ENCODE results near the gene ZFHX2.
"Not testable (repeated sequence)": the region's sequence is repeated elsewhere in the genome, so short reads cannot be mapped to it uniquely, and the experiment has no call there.

- TF ChIP-seq CTCF (IDR thresholded peaks at IDR 0.05; ENCODE audit: low read length); EZH2 (IDR thresholded peaks at IDR 0.05; ENCODE audit: borderline replicate concordance, low read length): not testable (repeated sequence)
Measured at GRCh38 chr14:23583761-23584526, 32.4 kb upstream of the ZFHX2 start.
